GM18517 (cell line): ENCODE data around the gene MTREX.
"Not testable (repeated sequence)": the region's sequence is repeated elsewhere in the genome, so short reads cannot be mapped to it uniquely, and the experiment has no call there.

ENCODE experiments used
- ATAC-seq: cut with Tn5 transposase; IDR thresholded peaks from one replicate; pipeline ENCODE4 v1.9.1; 2021; ENCODE audit warnings: mild to moderate bottlenecking, moderate library complexity; ENCODE audit not compliant: unreplicated experiment

The MTREX gene

DNA sequence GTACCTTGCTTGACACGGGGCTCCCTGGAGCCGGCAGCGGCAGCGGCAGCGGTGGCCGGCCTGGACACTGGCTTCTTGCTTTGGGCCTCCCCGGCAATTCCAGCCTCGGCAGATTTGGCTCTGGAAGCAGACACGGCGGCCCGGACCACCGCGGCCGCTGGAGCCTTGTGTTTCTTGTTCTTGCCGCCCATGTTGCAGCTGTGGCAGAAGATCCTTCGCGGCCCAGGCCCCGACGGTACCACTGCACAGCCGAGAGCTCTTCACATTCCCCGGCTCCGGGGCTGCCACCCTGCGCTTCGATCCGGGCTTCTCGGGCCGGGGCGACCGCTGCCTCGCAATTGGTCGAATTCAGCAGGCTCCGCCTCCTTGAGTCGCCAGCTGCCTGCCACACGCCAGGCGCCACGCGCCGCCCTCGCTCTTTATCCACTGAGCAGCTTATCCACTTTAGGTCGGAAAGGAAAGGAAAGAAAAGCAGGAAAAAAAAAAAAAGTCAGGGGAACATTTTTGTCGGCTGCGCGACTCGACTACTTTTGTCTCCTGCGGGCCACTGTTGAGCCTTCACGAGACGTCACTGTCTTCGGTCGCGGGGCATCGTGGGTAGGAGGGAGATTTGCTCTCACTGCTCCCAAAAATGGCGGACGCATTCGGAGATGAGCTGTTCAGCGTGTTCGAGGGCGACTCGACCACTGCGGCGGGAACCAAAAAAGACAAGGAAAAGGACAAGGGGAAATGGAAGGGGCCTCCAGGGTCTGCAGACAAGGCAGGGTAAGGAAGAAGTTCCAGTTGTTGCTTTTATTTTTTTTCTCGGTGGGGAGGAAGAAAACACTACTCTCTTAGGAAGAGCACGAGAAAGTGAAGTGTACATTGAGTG lies at the start of gene MTREX, which contains the start of gene DHX29:
TSS of gene MTREX (plus strand) at position 607 of the 871 bp plus-strand sequence. CDS start at position 632, 25 bp downstream.
TSS of gene DHX29 (minus strand) at position 312 of the 871 bp plus-strand sequence. CDS start at position 191, 121 bp downstream.
- peak; percentile 84 for ATAC-seq

- no peak for ATAC-seq
Measured at GRCh38 chr5:55258339-55258738, 49.5 kb upstream of the MTREX start.

GRCh38 chr5:55276771-55277170 lies 31.0 kb upstream of the MTREX start:
- ATAC-seq: no peak

- ATAC-seq: no peak
Measured at GRCh38 chr5:55278778-55279177, 29.0 kb upstream of the MTREX start.

DNA sequence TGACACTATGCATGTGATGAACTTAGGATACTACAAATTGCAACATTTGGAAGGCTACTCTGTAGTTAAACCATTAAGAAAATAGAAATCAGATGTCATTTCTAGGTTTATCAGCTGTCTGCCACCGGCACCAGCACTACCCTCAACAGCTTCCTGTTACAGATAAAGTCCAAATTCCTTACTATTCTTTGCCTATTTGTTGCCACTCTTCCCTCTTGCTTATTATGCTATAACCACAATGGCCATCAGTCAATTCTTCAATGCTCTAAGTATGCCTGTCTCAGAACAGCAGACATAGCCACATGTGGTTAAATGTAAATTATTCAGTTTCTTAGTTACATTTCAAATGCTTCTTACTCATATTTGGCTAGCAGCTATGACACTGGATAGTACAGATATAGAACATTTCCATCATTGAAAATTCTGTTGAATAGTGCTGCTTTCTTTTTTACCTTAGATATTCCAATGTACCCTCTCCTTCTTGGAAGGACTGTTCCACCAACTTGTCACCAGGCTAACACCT lies 21.3 kb upstream of the MTREX start:
- ATAC-seq: no peak

GRCh38 chr5:55289808-55290207 lies 18.0 kb upstream of the MTREX start:
- no peak for ATAC-seq

- ATAC-seq: no peak
Measured at GRCh38 chr5:55290991-55291390, 16.8 kb upstream of the MTREX start.

- no peak for ATAC-seq
Measured at GRCh38 chr5:55294935-55295334, 12.9 kb upstream of the MTREX start.

- no peak for ATAC-seq
Measured at GRCh38 chr5:55300890-55301289, 6.9 kb upstream of the MTREX start.

DNA sequence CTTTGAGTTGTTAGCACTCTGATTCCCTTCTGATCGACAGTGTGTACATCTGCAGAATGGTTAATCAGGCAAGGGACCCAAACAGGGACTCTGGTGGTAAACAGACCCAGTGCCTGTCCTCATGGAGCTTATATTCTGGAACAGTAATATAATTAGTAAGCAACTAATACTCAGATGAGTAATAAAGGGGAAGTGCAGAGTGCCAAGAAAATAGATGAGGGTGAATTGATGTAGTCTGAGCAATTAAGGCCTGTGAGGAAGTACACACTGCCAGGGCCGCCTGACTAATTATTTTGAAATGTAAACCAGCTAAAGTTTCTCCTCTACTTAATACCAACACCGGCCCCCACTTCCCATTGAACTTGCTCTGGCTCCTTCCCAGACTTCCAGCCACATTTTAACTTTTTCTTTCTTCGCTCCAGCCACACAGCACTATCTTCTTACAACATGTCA lies 4.5 kb upstream of the MTREX start:
- ATAC-seq: no peak

GRCh38 chr5:55304584-55304983 lies 3.2 kb upstream of the MTREX start:
- no peak for ATAC-seq

- ATAC-seq: no peak
Measured at GRCh38 chr5:55305345-55305744, 2.4 kb upstream of the MTREX start.

DNA sequence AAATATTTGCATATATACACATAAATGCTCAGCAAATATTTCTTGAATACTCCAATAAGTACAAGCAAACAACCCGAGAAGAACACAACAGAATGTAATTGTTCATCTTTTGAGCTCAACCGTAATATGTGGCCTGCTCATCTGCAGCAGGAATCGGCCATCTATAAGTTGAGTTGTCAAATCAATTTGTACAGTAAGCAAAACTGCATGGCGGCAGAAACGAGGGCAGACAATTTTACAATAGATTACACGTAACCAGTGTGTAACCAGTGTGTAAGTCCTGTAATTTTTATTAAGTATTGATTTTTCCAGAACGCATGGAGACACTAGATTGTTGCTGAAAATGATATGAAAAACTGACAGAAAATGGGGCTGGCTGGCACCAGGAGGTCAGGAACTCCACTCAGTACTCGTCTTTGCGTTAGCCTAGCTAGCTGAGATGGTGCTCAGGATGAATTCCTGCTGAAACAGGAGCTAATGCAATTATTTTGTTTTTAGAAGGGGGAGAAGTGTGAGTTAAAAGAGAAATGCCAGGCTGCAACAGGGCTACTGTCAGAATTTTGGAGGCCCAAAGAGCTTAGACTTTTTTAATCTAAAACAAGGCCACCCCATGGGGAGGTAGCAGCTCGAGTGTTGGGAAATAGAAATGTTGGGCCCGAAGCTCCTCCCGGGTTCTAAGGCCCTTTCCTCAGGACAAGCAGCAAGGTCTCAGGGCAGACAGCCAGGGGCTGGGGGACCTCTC lies 977 bp upstream of the MTREX start:
- ATAC-seq: no peak

- peak; percentile 16 for ATAC-seq
Measured at GRCh38 chr5:55308254-55308836, 556 bp downstream of the MTREX start.

DNA sequence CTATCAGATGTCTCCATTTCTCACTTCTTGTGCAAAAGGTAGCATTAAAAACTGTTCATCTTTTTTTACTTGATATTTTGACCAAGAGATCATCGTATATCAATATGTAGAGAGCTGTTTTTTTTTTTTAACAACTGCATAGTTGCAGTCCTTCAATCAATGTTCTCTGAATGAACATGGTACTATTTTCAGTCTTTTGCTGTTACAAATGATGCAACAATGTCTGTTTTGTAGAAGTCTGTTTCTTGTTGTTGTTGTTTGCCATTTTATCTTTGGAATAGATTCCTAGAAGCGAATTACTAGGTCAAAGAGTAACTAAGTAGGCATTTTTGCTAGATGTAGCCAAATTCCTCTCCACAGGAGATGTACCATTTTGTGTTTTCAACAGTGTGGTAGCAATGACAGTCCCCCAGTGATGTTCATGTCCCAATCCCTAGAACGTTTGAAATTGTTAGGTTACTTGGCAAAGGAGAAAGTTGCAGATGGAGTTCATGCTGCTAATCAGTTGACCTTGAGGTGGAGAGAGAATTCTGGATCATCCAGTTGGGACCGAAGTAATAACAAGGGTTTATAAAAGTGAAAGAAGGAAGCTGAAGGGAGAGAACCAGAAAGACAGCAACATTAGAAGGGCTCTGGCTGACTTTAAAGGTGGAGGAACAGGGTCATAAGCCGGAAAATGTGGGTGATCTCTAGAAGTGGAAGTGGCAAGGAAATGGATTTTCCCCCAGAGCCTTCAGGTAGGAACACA lies 6.3 kb downstream of the MTREX start:
- no peak for ATAC-seq

DNA sequence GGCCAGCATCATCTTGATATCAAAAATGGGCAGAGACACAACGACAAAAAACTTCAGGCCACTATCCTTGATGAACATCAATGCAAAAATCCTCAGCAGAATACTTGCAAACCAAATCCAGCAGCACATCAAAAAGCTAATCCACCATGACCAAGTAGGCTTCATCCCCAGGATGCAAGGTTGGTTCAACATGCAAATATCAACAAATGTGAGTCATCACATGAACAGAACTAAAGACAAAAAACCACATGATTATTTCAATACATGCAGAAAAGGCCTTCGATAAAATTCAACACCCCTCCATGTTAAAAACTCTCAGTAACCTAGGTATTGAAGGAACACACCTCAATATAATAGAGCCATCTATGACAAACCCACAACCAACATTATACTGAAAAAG lies 8.5 kb downstream of the MTREX start:
- ATAC-seq: no peak

- ATAC-seq: no peak
Measured at GRCh38 chr5:55316837-55317236, 9.0 kb downstream of the MTREX start.

GRCh38 chr5:55318237-55318636 lies 10.4 kb downstream of the MTREX start:
- not testable (repeated sequence) for ATAC-seq

DNA sequence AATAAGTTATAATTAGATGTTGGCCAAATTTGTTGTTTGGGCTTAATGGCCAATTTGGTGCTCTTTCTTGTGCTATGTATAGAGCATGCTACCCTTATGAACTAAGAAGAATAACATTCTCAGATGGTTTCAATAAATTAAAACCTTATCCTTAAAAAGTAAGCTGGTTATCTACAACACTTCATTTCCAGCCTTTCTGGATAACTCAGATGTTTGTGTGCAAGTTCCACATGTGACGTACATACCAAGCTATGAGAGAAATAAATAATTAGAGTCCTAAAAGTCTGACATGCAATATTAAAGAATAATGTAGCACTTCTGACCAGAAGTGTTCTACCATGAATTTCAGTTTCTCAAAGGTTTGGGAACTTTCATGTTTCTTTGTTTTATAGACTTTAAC lies 11.7 kb downstream of the MTREX start:
- ATAC-seq: no peak

DNA sequence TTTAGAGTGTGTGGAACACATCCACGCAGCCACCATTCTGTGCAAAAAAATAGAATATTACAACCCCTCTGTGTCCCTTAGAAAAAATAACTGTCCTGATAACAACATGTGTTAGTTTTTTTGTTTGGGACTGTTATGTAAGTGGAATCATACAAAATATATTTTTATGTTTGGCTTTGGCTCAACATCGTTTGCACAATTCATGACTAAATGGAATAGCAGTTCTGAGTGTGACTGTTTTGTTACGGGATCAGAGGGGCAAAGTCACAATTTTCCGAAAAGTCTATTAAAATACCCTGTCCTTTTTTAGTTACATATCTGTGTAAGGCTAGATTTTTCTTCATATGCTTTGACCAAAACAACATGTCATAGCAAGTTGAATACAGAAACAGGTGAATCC lies 12.8 kb downstream of the MTREX start:
- ATAC-seq: no peak

- ATAC-seq: no peak
Measured at GRCh38 chr5:55324006-55324405, 16.2 kb downstream of the MTREX start.
